Hematopoietic multipotent progenitor cell treated with erythropoietin and hydrocortisone succinate and interleukin-3 and kit ligand, for 4 days (in vitro differentiated cells): Measurements from ENCODE around the gene PLTP.
"Not testable (repeated sequence)": the region's sequence is repeated elsewhere in the genome, so short reads cannot be mapped to it uniquely, and the experiment has no call there.

Experiments used
- DNase-seq: peaks from one replicate; pipeline ENCODE4 v3.0.0-alpha.2; 2015

Gene PLTP, protein sequence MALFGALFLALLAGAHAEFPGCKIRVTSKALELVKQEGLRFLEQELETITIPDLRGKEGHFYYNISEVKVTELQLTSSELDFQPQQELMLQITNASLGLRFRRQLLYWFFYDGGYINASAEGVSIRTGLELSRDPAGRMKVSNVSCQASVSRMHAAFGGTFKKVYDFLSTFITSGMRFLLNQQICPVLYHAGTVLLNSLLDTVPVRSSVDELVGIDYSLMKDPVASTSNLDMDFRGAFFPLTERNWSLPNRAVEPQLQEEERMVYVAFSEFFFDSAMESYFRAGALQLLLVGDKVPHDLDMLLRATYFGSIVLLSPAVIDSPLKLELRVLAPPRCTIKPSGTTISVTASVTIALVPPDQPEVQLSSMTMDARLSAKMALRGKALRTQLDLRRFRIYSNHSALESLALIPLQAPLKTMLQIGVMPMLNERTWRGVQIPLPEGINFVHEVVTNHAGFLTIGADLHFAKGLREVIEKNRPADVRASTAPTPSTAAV

DNA sequence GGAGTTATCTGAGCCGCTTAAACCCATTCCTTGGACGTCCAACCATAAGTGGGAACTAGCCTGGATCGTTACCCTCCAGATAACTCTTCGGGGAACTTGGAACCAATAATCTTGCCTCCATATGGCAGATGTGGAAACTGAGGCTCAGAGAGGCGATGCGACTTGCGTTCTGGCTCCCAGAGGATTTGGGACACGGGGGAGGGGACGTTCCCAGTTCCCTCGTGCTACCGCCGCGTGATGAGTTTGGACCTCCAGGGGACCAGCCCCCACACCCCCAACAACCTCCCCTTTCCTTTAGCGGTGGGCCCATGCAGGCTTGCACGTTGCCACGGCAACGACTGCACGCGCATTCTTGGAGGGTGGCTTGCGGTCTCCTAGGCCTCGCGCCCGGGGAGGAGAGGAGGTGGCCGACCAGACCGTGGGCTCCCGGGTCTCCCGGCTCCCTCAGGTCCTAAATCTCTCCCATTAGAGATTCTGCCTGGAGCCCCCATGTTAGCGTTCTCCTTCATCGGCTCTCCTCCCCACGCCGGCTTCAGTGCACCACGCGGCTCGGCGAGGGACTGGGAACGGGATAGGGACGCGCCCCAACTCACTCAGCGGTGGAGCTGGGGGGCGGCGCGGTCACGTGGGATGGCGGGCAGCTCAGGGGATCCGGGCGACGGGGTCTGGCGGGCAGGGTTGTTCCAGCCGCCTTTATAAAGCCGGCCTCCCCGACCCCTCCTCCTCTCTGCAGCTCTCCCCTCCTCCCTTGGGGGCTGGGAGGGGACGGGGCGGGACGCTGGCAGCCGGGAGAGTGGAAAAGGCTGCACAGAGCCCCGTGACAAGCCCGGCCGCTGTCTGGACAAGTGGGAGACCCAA is at the start of gene PLTP:
Gene PLTP, minus strand, starts transcription at position 670 of the 858 bp plus-strand sequence. CDS start 703 bp downstream, outside the sequence.
- DNase-seq = peak; percentile 80

DNA sequence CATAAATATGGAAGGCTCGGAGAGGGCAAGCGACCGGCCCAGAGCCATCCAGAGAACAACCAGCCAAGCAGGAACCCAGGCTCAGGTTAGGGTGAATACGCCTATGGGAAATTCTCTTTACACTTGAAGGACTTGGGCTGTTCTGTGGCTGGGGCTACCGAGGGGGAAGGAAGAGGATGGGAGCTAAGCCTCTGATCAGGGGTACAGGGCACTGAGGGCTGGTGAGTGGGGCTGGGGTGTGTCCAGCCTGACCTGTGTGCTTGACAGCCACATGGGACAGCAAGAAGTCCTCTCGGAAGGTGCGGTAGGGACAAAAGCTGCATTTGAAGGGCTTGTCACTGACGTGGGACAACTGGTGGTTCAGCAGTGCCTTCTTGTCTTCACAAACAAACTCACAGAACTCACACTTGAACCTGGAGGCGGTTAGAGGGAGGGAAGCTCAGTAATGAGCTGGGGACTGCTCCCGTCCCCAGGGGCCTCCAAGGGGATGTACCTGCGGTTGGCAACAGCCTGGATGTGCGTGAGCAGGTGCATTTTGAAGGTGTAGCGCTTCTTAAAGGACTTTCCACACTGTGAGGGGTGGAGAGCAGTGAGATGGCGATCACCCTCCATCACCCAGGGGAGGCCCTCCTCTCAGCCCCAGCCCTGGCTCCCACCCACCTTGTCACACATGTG is 48.1 kb upstream of the PLTP start:
- no peak for DNase-seq

DNA sequence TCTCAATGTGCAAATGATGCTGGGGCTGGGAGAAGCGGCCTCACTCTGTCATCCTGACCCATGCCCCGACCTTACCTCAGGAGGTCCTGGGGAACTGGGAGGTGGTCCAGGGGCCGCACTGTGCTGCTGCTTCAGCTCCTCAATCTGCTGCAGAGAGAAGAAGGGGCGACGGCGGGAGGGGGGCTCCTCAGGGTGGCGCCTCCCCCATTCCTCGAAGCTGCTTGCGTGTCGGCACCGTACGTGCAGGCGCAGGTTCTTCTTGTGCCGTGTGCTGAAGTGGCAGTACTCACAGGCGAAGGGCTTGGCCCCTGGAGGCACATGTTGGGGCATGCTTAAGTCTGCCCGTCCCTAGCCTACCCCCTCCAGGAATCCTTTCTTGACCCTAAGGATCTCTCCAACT is 47.2 kb upstream of the PLTP start:
- no peak for DNase-seq

DNA sequence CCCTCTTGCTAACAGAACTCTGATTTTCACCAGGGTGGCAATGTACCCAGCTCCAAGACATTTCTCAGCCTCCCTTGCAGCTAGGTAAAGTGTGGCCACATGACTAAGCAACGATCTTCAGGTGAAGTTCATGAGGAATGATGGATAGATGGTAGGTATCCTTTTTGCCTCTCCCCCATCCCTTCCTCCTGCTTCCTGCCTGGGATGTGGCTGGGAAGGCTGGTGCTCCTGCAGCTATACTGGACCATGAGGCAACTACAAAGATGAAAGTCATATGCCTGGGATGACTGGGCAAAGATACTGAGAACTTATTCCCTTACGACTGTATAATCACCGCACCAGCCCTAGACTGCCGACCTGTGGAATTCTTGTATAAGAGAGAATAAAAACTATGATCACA is 46.6 kb upstream of the PLTP start:
- DNase-seq = no peak

DNA sequence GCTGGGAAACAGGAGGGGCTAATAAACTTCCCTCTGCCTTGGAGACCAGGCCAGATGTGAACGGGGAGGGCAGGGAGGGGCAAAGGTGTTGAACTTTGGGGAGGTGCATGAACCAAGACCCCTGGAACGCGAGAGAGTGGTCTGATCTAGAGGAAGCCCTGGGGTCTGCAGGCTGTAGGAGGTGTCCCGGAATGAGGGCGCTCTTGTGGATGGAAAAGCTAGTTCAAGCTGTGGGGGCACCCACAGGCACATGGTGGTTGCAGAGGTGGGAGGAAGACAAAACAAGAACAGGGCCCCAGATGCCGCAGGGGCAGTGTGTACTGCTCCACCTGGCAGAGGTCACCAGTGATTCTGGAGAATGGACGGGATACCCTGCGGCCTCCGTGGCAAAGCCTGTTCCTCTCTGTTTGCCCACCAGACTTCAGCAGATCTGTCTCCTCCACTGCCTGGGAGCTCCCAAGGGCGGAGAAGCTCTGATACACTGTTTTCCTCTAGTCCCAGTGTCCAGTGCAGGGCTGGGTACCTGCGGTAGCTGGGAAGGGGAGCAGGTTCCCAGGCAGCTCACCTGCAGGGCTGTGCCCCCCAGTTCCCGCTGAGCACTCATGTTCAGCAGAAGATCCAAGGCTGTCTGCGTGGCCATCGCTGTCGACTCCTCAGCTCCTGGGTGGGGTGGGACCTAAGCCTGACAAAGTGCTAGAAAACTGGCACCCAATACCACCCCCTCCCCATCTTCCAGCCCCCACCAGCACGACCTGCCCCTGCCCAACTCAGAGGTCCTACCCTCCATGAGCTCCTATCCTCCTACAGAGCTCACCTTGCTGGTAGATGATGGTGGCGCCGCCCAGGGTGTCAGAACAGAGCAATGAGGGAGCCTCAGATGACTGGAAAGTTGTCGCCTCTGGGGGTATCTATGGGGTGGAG is 45.3 kb upstream of the PLTP start:
- no peak for DNase-seq

DNA sequence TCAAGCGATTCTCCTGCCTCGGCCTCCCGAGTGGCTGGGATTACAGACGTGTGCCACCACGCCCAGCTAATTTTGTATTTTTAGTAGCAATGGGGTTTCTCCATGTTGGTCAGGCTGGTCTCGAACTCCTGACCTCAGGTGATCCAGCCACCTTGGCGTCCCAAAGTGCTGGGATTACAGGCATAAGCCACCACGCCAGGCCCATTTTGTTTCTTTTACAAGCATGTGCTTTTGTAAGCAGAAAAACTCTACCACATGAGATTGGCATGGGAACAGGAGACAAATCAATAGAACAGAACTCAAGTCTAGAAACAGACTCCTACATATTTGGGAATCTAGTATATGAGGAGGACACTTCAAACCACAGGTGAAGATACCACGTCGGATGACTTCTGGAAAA is 44.4 kb upstream of the PLTP start:
- not testable (repeated sequence) for DNase-seq

DNA sequence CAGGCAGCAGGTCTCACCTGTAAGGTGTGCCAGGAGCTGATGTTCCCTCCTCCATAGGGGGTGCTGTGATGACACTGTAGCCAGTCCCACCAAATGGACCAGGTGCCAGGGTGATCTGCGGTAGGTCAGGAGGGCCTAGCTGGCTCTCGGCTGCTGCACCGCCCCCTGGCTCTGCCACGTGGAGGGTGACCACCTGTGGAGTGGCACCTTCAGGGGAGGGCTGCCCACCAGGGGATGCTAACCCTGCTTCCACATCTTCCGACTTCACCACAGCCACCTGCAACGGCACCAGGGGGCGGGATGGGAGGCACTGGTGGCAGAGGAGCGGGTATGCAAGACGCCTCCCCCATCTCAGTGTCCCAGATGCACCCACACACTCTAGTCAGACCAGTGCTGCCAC is 41.7 kb upstream of the PLTP start:
- no peak for DNase-seq

DNA sequence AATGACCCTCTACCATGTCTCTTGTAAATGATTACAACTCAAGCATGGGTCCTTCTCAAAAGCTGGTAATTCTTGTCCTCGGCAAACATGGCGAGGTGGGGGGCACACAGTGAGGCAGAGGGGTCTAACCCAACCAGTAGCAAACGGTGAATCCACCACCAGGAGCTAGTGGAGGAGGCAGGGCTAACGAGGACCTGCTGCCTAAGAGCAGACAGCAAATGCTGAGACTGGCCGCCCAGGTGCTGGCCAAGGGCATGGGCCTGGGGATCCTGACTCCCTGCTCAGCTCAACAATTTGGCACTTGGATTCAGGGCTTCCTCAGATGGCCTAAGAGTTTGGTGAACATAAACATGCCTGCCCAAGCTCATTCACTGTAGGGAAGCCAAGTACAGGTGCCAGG is 40.9 kb upstream of the PLTP start:
- no peak for DNase-seq

DNA sequence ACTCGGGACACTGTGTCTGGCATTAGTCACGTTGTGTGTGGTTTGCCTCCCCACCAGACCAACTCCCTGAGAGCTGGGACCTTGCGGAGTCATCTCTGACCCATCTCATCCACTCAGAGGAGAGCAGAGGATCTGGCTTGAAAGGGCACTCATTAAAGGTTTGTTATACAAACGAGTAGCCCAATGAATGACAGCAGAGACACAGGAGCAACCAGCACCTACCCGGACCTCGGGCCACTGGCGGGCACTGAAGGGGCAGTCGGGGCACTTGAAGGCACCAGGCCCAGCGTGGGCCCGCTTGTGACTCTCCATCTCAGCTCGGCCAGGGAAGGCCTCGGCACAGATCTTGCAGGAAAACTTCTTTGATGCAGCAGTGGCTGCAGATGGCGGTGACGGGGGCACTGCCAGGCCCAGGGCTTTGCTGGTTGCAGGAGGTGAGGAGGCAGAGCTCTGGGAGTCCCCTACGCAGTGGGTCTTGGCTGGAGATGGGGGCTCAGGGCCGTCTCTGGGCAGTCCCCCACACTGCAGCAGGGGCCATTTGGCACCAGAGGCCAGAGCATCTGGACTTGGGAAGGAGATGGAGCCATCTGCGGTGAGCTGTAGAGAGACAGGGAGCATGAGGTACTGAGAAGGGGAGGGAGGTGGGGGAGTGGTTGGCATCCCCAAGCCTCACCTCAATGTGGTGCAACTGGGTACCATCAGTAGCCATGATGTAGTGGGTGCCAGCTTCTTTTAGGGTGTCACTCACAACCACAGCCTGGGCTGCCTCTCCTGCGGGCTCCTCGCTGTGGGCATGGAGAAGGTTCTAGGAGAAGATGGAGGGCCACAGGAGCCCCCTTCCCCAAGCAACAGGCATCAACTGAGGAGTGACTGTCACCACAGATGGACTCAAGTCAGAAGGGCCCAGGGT is 40.2 kb upstream of the PLTP start:
- no peak for DNase-seq

DNA sequence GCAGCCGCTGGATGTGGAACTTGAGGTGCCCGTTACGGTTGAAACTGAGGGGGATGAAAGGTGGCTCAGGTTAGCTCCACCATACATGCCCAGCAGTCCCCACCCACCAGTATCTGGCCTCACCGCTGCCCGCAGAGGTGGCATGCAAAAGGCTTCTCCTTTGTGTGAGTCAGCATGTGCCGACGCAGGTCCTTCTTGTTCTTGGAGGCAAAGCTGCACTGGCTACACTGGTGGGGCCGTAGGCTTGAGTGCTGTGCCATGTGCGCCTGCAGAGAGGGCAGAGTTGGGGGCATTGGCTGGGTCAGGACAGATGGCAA is 38.3 kb upstream of the PLTP start:
- DNase-seq = no peak

DNA sequence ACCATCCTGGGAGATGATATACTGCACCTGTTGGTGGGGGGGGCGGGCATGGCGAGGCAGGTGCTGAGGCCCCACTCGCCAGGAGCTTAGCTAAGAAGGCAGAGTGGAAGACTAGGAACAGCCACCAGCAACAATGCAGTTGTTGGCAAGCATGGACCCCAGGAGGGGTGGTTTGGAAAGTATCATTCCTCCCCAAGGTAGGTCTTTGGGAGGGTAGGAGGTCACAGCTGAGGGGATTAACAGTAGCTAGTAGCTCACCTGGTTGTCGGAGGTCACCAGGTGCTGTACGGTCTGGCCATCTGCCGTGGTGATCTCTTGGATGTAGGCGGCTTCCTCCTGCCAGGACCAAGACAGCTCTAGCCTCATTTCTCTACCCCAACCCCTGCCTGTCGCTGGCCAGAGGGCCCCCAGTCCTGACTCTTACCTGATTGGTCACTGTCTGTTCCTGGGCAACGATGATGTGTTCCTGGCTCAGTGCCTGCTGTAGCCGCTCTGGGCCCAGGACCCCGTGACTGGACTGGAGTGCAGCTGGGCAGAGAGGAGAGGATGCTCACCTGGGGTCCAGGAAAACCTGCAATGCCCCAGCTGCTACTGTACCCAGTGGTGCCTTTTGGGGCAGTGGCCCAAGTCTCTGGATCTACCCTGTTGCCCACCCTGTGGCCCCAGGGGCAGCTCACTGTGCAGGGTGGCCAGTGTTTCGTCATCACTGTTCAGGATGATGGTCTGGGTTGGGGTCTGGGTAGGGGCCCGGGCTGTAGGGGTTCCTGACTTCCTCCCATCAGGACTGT is 37.8 kb upstream of the PLTP start:
- no peak for DNase-seq

DNA sequence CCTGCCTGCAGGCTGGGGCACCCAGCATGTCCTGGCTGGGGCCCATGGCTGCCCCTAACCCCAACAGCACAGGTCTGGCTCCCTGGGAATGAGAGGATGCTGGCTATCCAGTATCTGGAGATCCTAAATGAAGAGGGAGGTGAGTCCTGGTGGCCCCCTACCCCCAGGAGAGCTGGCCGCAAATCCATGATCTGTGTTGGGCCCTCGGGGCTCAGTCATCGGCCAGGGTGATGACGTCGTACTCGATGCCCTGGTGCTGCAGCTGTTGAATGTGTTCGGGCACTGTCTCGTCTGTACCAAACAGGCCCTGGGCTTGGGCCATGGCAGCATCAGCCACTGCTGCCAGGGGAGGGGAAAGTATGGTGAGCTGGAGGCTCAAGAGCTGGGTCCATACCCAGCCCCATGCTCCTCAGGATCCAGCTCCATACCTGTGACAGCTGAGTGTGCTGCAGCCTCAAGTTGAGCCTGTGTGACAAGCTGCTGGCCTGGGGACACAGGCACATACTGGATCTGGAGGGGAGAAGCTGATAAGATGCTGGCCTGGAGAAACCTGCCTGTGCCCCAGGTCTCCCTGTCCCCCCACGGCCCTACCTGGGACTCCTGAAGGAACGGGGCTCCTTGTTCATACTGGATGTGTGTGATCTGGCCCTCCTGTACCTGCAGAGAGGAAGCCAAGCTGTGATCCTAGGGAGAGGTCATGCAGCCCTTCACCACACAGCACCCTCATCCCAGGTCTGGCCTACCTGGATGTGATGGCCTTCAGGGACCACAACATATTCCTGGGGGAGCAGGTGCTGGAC is 37.0 kb upstream of the PLTP start:
- no peak for DNase-seq

DNA sequence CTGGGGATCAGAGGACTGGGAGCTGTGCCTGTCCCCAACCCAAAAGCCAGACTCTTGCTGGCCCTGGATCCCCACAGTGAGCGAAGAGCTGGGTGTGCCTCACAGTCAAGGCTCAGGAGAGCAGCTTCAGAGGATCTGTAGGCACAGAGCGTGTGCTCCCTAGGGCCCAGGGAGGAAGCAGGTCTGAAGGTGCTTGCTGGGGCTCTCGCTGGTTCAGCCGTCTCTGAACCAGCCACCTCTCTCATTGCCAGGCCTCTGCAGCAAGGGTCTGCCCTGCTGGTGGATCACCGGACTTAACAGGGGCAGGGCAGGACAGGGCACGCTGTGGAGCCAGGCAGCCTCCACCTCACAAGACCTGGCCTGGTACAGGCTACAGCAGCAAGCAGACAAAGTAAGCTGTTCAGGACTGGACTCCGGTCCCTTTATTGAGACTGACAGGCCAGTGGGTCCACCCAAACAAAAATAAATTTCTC is 36.3 kb upstream of the PLTP start:
- no peak for DNase-seq

DNA sequence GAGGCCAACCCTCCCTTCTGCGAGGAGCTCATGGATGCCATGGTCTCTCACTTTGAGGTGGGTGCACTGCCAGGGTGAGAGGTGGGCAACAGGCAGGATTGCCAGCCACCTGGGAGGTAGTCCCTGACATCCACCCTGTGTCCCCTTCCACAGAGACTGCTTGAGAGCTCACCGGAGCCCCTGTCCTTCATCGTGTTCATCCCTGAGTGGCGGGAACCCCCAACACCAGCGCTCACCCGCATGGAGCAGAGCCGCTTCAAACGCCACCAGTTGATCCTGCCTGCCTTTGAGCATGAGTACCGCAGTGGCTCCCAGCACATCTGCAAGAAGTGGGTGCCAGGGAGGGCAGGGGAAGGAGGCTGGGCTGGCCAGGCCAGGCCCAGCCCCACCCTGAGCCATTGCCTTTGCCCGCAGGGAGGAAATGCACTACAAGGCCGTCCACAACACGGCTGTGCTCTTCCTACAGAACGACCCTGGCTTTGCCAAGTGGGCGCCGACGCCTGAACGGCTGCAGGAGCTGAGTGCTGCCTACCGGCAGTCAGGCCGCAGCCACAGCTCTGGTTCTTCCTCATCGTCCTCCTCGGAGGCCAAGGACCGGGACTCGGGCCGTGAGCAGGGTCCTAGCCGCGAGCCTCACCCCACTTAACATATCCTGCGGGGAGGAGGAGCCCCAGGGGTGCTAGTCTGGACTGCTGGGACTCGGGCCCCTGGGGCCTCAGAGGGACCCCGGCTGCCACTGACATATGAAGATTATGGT is 35.3 kb upstream of the PLTP start:
- no peak for DNase-seq

DNA sequence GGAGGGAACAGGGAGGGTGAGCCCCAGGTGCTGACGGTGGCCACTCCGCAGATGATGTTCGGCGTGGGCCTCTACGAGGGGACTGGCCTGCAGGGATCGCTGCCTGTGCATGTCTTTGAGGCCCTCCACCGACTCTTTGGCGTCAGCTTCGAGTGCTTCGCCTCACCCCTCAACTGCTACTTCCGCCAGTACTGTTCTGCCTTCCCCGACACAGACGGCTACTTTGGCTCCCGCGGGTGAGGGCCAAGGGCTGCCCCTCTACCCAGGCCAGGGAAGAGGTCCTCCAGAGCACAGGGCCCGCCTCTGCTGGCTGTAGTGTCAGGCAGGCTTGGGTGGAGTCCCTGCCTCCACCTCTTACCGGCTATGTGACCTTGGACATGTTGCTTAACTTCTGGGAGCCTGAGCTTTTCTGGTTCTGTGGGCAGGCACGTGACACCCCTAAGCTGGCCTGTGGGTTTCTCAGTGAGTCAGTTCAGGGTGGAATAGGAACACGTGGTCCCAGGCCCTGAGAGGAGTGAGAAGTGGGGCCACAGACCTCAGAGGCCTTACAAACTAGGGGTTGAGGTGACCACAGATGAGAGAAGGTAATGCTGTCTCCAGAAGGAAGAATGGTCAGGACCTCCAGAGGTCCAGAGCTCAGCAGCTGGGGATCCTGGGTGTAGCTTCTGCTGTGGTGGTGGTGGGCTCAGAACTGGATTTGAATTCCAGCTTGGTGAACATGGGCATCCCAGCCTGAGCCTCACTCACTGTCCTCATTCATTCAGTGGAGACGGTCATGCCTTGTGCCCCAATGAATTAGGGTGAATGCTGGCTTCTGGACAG is 34.4 kb upstream of the PLTP start:
- peak; percentile 73 for DNase-seq

DNA sequence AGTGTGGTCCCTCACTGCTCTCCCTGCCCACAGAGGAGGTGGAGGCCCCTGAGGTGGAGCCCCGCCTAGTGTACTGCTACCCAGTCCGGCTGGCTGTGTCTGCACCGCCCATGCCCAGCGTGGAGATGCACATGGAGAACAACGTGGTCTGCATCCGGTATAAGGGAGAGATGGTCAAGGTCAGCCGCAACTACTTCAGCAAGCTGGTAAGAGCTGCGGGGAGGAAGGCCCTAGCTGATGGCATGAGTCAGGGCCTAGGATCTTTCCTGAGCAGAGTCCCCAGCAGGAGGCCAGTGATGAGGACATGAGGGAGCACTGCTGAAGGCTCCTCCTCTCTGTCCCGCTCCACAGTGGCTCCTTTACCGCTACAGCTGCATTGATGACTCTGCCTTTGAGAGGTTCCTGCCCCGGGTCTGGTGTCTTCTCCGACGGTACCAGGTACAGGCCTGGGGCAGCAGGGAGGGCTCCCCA is 33.8 kb upstream of the PLTP start:
- DNase-seq = no peak

DNA sequence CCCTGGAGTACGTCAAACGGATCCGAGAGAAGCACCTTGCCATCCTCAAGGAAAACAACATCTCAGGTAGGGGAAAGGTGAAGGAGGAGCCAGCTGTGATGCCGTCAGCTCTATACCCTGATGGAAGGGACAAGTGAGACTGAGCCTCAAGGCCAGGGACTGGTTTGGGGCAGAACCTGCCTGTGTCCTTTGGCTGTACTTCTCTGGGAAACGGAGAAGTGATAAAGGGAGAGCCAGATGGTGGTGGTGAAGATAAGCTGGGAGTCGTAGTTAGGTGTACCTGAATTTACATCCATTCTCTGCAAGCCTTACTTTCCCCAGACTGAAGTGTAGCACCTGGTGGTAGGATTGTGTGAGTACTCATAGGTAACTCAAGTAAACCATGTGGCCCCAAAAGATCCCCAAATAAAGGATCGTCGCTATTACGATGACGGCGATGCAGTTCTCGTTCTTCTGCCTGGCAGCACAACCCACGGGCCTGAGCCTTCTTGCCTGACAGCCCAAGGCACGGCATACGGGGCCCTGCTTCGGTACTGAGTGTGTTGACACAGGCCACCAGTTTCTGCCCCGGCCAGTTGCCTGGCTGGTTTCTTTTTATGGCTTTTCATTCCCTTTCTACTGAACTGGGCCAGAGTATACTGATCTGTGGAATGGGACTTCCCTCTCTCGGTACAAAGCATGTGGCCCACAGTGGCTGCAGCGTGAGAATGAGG is 33.2 kb upstream of the PLTP start:
- no peak for DNase-seq
